GM23248 (cell line): ENCODE data around the gene ZNF142. TPM values are rescaled to one million over a fixed set of nuclear protein-coding genes. Genes with fewer than 3 reads are reported as not detected.

ENCODE experiments used
- DNase-seq: peaks from one replicate; pipeline ENCODE4 v3.0.0-alpha.2; 2015
- H2AFZ ChIP-seq: fragments of 200-600 bp; sonication (generic); 2 replicates; pipeline ENCODE4 v1.6.1; 2016; ENCODE audit warnings: antibody characterized with exemption
- H3F3A ChIP-seq: fragments of 200-600 bp; sonication (generic); 2 replicates; pipeline ENCODE4 v1.6.1; 2016; ENCODE audit warnings: mild to moderate bottlenecking, antibody characterized with exemption, mixed run types; ENCODE audit not compliant: insufficient read depth
- H3K27ac ChIP-seq: fragments of 200-600 bp; sonication (generic); 2 replicates; pipeline ENCODE4 v1.5.1; 2016; ENCODE audit warnings: mild to moderate bottlenecking
- H3K27me3 ChIP-seq: fragments of 200-600 bp; sonication (generic); replicated peaks from 2 replicates; pipeline ENCODE4 v1.6.1; 2016; ENCODE audit warnings: mild to moderate bottlenecking; ENCODE audit not compliant: insufficient read depth
- H3K36me3 ChIP-seq: fragments of 200-600 bp; sonication (generic); 2 replicates; pipeline ENCODE4 v1.6.1; 2016; ENCODE audit warnings: low read depth, mild to moderate bottlenecking
- H3K4me1 ChIP-seq: fragments of 200-600 bp; sonication (generic); 2 replicates; pipeline ENCODE4 v1.6.1; 2016; ENCODE audit warnings: mild to moderate bottlenecking; ENCODE audit not compliant: insufficient read depth
- H3K4me2 ChIP-seq: fragments of 200-600 bp; sonication (generic); one replicate; pipeline ENCODE4 v1.6.1; 2016; ENCODE audit warnings: mild to moderate bottlenecking; ENCODE audit not compliant: unreplicated experiment
- H3K4me3 ChIP-seq: fragments of 200-600 bp; sonication (generic); 2 replicates; pipeline ENCODE4 v1.5.1; 2016; ENCODE audit warnings: mild to moderate bottlenecking
- H3K79me2 ChIP-seq: fragments of 200-600 bp; sonication (generic); 2 replicates; pipeline ENCODE4 v1.6.1; 2016; ENCODE audit warnings: mild to moderate bottlenecking; ENCODE audit not compliant: insufficient read depth
- H3K9ac ChIP-seq: fragments of 200-600 bp; sonication (generic); 2 replicates; pipeline ENCODE4 v1.6.1; 2016; ENCODE audit warnings: mild to moderate bottlenecking
- H3K9me2 ChIP-seq: fragments of 200-600 bp; sonication (generic); 2 replicates; pipeline ENCODE4 v1.6.1; 2016; ENCODE audit warnings: mixed run types, mild to moderate bottlenecking, moderate library complexity; ENCODE audit not compliant: insufficient read depth
- H3K9me3 ChIP-seq: fragments of 200-600 bp; sonication (generic); one replicate; pipeline ENCODE4 v1.6.1; 2017; ENCODE audit warnings: low read depth
- H4K20me1 ChIP-seq: fragments of 200-600 bp; sonication (generic); 2 replicates; pipeline ENCODE4 v1.6.0; 2016; ENCODE audit not compliant: insufficient read depth
- EZH2 ChIP-seq: fragments of 200-600 bp; sonication (generic); IDR thresholded peaks from 2 replicates; pipeline ENCODE4 v1.6.1; 2018; ENCODE audit warnings: antibody characterized with exemption, mild to moderate bottlenecking; ENCODE audit not compliant: insufficient read depth, poor library complexity, severe bottlenecking
- EZH2phosphoT487 ChIP-seq: fragments of 200-600 bp; sonication (generic); IDR thresholded peaks from 2 replicates; pipeline ENCODE4 v1.6.1; 2018; ENCODE audit warnings: antibody characterized with exemption, moderate library complexity, mild to moderate bottlenecking, low read depth; ENCODE audit not compliant: insufficient read depth
- WGBS, 2 experiments: methylation state at CpG; one replicate each; pipeline ENCODE4 v1.1.6; 2015 to 2017; ENCODE audit warnings: low lambda C conversion rate in 2 of 2, low coverage in 1 of 2; ENCODE audit errors: missing lambda C conversion rate in 2 of 2; 5-methylcytosine and 5-hydroxymethylcytosine counted together
- in situ Hi-C: fragments of 300-500 bp; cut with MboI; formaldehyde crosslinking; loops from 2 replicates; pipeline ENCODE4 v1.15.0; 2020
- polyA plus RNA-seq: library from polyadenylated mRNA; unstranded; fragments of >200 nt; fragmentation: Nextera tagmentation; extraction: Ambion mirVana; gene quantifications from 2 replicates; pipeline ENCODE4 v1.2.1, GENCODE V29; 2016
- total RNA-seq: library from RNA; depleted of rRNA; stranded (reverse); fragments of >200 nt; shearing (Covaris generic); gene quantifications from 2 replicates; pipeline ENCODE4 v1.2.3, GENCODE V29; 2014

The ZNF142 gene
- total and polyA plus RNA-seq, 2 experiments from 2014 or later, result 8.5 to 11.5 TPM

DNA sequence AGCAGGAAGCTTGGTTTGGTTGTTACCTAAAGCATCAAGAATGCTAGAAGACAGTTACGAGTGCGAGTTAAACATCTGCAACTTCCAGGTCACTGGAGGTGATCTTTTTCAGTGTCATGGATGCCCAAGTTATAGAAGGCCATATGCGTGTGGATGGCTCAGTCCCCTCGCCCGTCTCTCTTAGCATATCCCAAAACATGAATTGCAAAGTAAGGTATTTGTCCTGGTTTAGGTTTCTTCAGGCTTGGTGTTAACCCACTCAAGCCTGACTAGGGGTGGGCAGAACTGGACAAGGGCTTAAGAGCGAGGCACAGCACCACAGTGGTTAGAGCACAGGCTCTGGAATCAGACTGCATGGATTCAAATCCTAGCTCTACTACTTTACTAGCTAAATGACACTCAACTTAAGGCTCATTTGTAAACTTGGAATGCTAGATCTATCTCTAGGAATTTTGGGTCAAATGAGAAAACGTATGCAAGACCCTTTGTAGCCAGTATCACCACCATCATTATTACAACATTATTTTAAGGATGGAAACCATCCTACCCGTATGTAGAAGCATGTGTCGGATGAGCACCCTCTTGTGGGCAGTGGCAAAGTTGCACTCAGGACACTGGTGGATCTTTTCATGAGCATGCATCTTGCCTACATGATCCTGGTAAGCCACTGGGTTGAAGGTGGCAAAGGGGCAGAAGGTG is 11.2 kb downstream of the ZNF142 start:
- Histone ChIP-seq H3K4me2 (no peak overlapping the region), H2AFZ (no peak overlapping the region), H4K20me1 (no peaks in the 10 kb centered on the region), H3K36me3 (peaks cover 9% of the 10 kb centered on the region), H3K9me3 (no peaks in the 10 kb centered on the region), H3K79me2 (no peaks in the 10 kb centered on the region), H3K4me1 (peaks cover 10% of the 10 kb centered on the region; the same call in 1 of the 2 replicates), H3K27me3 (no peaks in the 10 kb centered on the region), H3K4me3 (no peak overlapping the region), H3K27ac (no peak overlapping the region), H3F3A (peaks cover 15% of the 10 kb centered on the region; the same call in 1 of the 2 replicates), H3K9ac (no peak overlapping the region), H3K9me2 (no peaks in the 10 kb centered on the region)
- in situ Hi-C loops, result no loop called here
- DNase-seq, result peak; percentile 72
- 63 to 66% methylated on average over 9 of the region's 9 CpGs for WGBS, 2 experiments
- no peak for TF ChIP-seq EZH2
- no peak for TF ChIP-seq EZH2phosphoT487

- Histone ChIP-seq H3K79me2 (no peaks in the 10 kb centered on the region), H4K20me1 (no peaks in the 10 kb centered on the region), H3K9me2 (no peaks in the 10 kb centered on the region), H3K36me3 (peaks cover 15% of the 10 kb centered on the region), H3K4me2 (no peak overlapping the region), H3K4me1 (peaks cover 10% of the 10 kb centered on the region; the same call in 1 of the 2 replicates), H3F3A (peaks cover 6% of the 10 kb centered on the region; the same call in 1 of the 2 replicates), H2AFZ (0 out of 2 replicates have a peak overlapping the region, but pooled peaks have one; percentile 45), H3K9ac (peak overlapping the region; percentile 72), H3K27me3 (no peaks in the 10 kb centered on the region), H3K9me3 (no peaks in the 10 kb centered on the region), H3K27ac (peak overlapping the region; percentile 96), H3K4me3 (no peak overlapping the region)
- TF ChIP-seq EZH2 (no peak), EZH2phosphoT487 (no peak)
- in situ Hi-C loops, result no loop called here
- peak; percentile 87 for DNase-seq
- WGBS, 2 experiments, result 38 to 43% methylated on average over 1 of the region's 1 CpG
Measured at GRCh38 chr2:218645126-218645525, 14.3 kb downstream of the ZNF142 start.

DNA sequence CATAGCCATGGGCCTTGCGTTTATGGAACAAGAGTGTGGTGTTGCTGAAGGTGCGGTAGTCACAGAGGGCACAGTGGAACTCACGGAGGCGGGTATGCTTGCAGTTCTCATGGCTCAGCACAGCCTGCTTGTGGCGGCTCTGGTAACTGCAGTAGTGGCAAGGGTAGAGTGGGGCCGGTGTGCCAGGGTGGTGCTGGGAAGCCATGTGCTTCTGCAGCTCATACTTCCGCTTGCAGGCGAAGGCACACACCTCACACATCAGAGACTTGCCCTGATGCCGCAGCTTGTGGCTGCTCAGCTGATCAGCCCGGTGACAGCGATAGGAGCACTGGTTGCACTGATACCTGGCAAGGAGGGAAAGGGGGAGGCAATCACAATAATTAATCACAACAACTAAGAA is 14.7 kb downstream of the ZNF142 start:
- Histone ChIP-seq H3F3A (peaks cover 4% of the 10 kb centered on the region; the same call in 1 of the 2 replicates), H3K9me3 (no peaks in the 10 kb centered on the region), H3K9ac (peak overlapping the region; percentile 72), H3K27ac (peak overlapping the region; percentile 96), H3K79me2 (no peaks in the 10 kb centered on the region), H2AFZ (no peak overlapping the region), H3K4me1 (peaks cover 10% of the 10 kb centered on the region; the same call in 1 of the 2 replicates), H4K20me1 (no peaks in the 10 kb centered on the region), H3K36me3 (peaks cover 16% of the 10 kb centered on the region), H3K4me3 (no peak overlapping the region), H3K27me3 (no peaks in the 10 kb centered on the region), H3K4me2 (no peak overlapping the region), H3K9me2 (no peaks in the 10 kb centered on the region)
- no peak for DNase-seq
- TF ChIP-seq EZH2, result no peak
- TF ChIP-seq EZH2phosphoT487, result no peak
- 82 to 83% methylated on average over 11 of the region's 11 CpGs for WGBS, 2 experiments
- in situ Hi-C loops, result no loop called here

DNA sequence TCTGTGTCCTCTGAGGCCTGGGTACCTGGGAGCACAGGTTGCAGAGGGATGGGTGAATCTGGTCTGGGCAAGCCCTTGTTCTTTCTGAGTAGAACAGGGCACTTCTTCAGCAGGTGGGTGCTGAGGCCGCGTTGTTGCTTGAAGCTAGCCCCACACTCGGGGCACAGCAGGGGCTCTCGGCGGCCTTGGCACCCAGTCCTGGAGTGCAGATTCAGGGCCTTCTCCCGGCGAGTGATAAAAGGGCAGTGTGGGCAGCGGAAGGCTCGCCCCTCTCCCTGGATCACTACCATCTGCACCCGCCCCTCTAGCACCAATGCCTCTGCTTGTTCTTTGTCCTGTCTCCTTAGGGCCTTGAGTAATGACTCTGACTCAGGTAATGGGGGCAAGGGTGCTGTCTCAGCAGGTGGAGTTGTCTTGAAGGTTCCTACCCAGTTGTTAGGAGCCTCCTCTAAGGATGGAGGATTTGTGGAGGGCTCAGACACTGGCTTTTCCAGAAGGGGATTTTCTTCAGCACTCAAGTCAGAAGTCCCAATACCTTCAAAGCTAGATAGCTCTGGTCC is 15.6 kb downstream of the ZNF142 start:
- H3K4me1 ChIP-seq, result peaks cover 10% of the 10 kb centered on the region; the same call in 1 of the 2 replicates
- no peak overlapping the region; the same call in 1 of the 2 replicates for H3K9ac ChIP-seq
- no peaks in the 10 kb centered on the region for H3K27me3 ChIP-seq
- no peak overlapping the region for H3K27ac ChIP-seq
- no peak overlapping the region for H2AFZ ChIP-seq
- no peak for DNase-seq
- WGBS, 2 experiments, result 84 to 85% methylated on average over 10 of the region's 10 CpGs
- no peaks in the 10 kb centered on the region for H3K79me2 ChIP-seq
- no peak overlapping the region for H3K4me3 ChIP-seq
- no peaks in the 10 kb centered on the region for H3K9me2 ChIP-seq
- H3K36me3 ChIP-seq, result peaks cover 19% of the 10 kb centered on the region
- peaks cover 4% of the 10 kb centered on the region; the same call in 1 of the 2 replicates for H3F3A ChIP-seq
- H4K20me1 ChIP-seq, result no peaks in the 10 kb centered on the region
- H3K4me2 ChIP-seq, result no peak overlapping the region
- H3K9me3 ChIP-seq, result no peaks in the 10 kb centered on the region
- no peak for TF ChIP-seq EZH2phosphoT487
- no peak for TF ChIP-seq EZH2
- in situ Hi-C loops, result no loop called here
